K562 (cell line): ENCODE measurements around the gene UGT2B28. TPM values are rescaled to one million over a fixed set of nuclear protein-coding genes. Genes with fewer than 3 reads are reported as not detected.

Experiments
- ATAC-seq: fragments of 200-7000 bp; cut with Tn5 transposase; 3 replicates; pipeline ENCODE4 v1.9.1; 2020; ENCODE audit warnings: moderate library complexity
- BruUV-seq: library from RNA; stranded (reverse); fragments of 400-500 nt; replicated peaks from 2 replicates; lab custom pipeline; 2021; lab: Mats Ljungman, UMichigan
- CTCF ChIA-PET: fragments of 300-600 bp; formaldehyde crosslinking; extraction: SDS; loops from one replicate; lab custom pipeline; 2021; ENCODE audit warnings: low intra/inter-chr PET ratio; lab: Yijun Ruan, JAX
- POLR2A ChIA-PET: fragments of 300-600, 350-650 bp; sonication (Branson Sonifier 250); formaldehyde crosslinking; extraction: SDS; loops from one replicate; lab custom pipeline; 2021; ENCODE audit warnings: antibody characterized with exemption, inconsistent platforms; lab: Yijun Ruan, JAX
- DNase-seq, 4 experiments: peaks; one replicate each; pipeline versions ENCODE4 v3.0.0 to v3.0.0-alpha.2; 2011 to 2018; ENCODE audit warnings: low spot score in 3 of 4, mixed read lengths in 3 of 4; ENCODE audit errors: extremely low read depth in 1 of 4
- FAIRE-seq: peaks from 2 replicates; lab custom pipeline; 2011; peaks lifted over from hg19 to GRCh38; lab: Jason Lieb, UNC
- H2AFZ ChIP-seq: 2 replicates; pipeline ENCODE4 v1.6.0; 2011; ENCODE audit warnings: low read depth, low read length, control low read depth, inconsistent platforms
- H3K27ac ChIP-seq: fragments of 200-600 bp; 3 replicates; pipeline ENCODE4 v1.8.0; 2011; ENCODE audit warnings: low read depth, mild to moderate bottlenecking, control low read depth, inconsistent platforms, low read length, moderate library complexity, mixed read lengths; ENCODE audit errors: extremely low read depth
- H3K27me3 ChIP-seq, 2 experiments: fragments of 300-600 bp in 1 of 2; 2 replicates in 1 of 2; 3 replicates in 1 of 2; pipeline versions ENCODE4 v1.6.0 to v1.8.0; 2011; ENCODE audit warnings: inconsistent platforms in 2 of 2, low read length in 2 of 2, mild to moderate bottlenecking in 1 of 2, mixed read lengths in 1 of 2, moderate library complexity in 1 of 2; ENCODE audit not compliant: control insufficient read depth in 2 of 2, insufficient read depth in 2 of 2
- H3K36me3 ChIP-seq: fragments of 300-600 bp; 3 replicates; pipeline ENCODE4 v1.8.0; 2011; ENCODE audit warnings: mild to moderate bottlenecking, low read length, inconsistent platforms; ENCODE audit not compliant: control insufficient read depth, insufficient read depth
- H3K4me1 ChIP-seq, 2 experiments: fragments of 200-600 bp in 1 of 2; replicated peaks in 1 of 2; 2 replicates in 1 of 2; 3 replicates in 1 of 2; pipeline versions ENCODE4 v1.5.1 to v1.8.0; 2011; ENCODE audit warnings: inconsistent platforms in 2 of 2, low read length in 2 of 2, mild to moderate bottlenecking in 1 of 2, mixed read lengths in 1 of 2, moderate library complexity in 1 of 2; ENCODE audit not compliant: control insufficient read depth in 2 of 2, insufficient read depth in 2 of 2
- H3K4me2 ChIP-seq: 2 replicates; pipeline ENCODE4 v1.6.1; 2011; ENCODE audit warnings: low read length, control low read depth, inconsistent platforms, mixed read lengths; ENCODE audit not compliant: insufficient read depth
- H3K4me3 ChIP-seq: fragments of 200-600 bp; sonication (generic), shearing (Covaris generic); 2 replicates; pipeline ENCODE4 v1.5.1; 2016; ENCODE audit warnings: control low read depth, inconsistent platforms
- H3K79me2 ChIP-seq: fragments of 200-600 bp; 3 replicates; pipeline ENCODE4 v1.8.0; 2011; ENCODE audit warnings: low read length, inconsistent platforms; ENCODE audit not compliant: control insufficient read depth, insufficient read depth
- H3K9ac ChIP-seq, 2 experiments: 2 replicates each; pipeline versions ENCODE4 v1.6.0 to v1.6.1; 2011; ENCODE audit warnings: low read depth in 2 of 2, low read length in 2 of 2, control low read depth in 1 of 2, inconsistent platforms in 1 of 2, mild to moderate bottlenecking in 1 of 2, mixed read lengths in 1 of 2; ENCODE audit not compliant: insufficient read depth in 1 of 2
- H3K9me1 ChIP-seq: one replicate; pipeline ENCODE4 v1.6.0; 2011; ENCODE audit warnings: inconsistent platforms, mild to moderate bottlenecking, low read length, moderate library complexity; ENCODE audit not compliant: control insufficient read depth, insufficient read depth
- H3K9me3 ChIP-seq: replicated peaks from 2 replicates; pipeline ENCODE4 v1.5.1; 2011; ENCODE audit warnings: low read depth, low read length, inconsistent platforms; ENCODE audit not compliant: control insufficient read depth, insufficient read depth
- H4K20me1 ChIP-seq: replicated peaks from 2 replicates; pipeline ENCODE4 v1.6.1; 2011; ENCODE audit warnings: low read length, inconsistent platforms, mixed read lengths; ENCODE audit not compliant: control insufficient read depth, insufficient read depth
- ESRRA ChIP-seq: fragments of 450-650 bp; IDR thresholded peaks from 2 replicates; pipeline ENCODE4 v1.6.1; 2014; ENCODE audit warnings: low read depth, mild to moderate bottlenecking, moderate library complexity, borderline replicate concordance
- ESRRB ChIP-seq: fragments of 250-450 bp; sonication (Bioruptor Pico); IDR thresholded peaks from 2 replicates; pipeline ENCODE4 v1.5.0; 2020; ENCODE audit warnings: mild to moderate bottlenecking, moderate library complexity, borderline replicate concordance
- PRMT5 ChIP-seq: sonication (generic); formaldehyde crosslinking; IDR thresholded peaks from 2 replicates; pipeline ENCODE4 v1.5.0; 2020; ENCODE audit warnings: missing genetic modification reagents
- RCOR1 ChIP-seq, 2 experiments: IDR thresholded peaks; 2 replicates each; pipeline ENCODE4 v1.6.1; 2012; ENCODE audit warnings: low read depth in 2 of 2, low read length in 2 of 2, borderline replicate concordance in 1 of 2, improper control_type of control experiment in 1 of 2
- SP2 ChIP-seq: IDR thresholded peaks from 2 replicates; pipeline ENCODE4 v1.6.1; 2011; ENCODE audit warnings: mild to moderate bottlenecking, low read depth, low read length, moderate library complexity; ENCODE audit not compliant: poor library complexity, severe bottlenecking; ENCODE audit errors: extremely low read depth
- TRIM28 ChIP-seq: fragments of 450-650 bp; IDR thresholded peaks from 2 replicates; pipeline ENCODE4 v1.6.1; 2017
- WGBS: fragments of 100-300 bp; shearing (Covaris generic); methylation state at CpG from one replicate; pipeline ENCODE4 v1.1.6; 2016; ENCODE audit warnings: low coverage, mixed read lengths; ENCODE audit not compliant: insufficient coverage; ENCODE audit errors: missing lambda C conversion rate; 5-methylcytosine and 5-hydroxymethylcytosine counted together
- in situ Hi-C: fragments of 300-500 bp; cut with MboI; formaldehyde crosslinking; loops from 4 replicates; pipeline ENCODE4 v1.15.0; 2018; ENCODE audit warnings: inconsistent platforms, mixed read lengths
- intact Hi-C: fragments of 100-400 bp; cut with micrococcal nuclease; formaldehyde crosslinking; loops from 2 replicates; pipeline ENCODE4 v1.14.2; 2022
- polyA plus RNA-seq, 8 experiments: library from polyadenylated mRNA; depleted of rRNA in 4 of 8; stranded (reverse) in 5 of 8; unstranded in 3 of 8; fragments of >200 nt; fragmentation: Nextera tagmentation in 2 of 8; fragmentation: Illumina TruSeq in 1 of 8; extraction: Ambion mirVana in 2 of 8; extraction: Trizol in 1 of 8; gene quantifications; 2 replicates each; pipeline versions ENCODE4 v1.2.1 to v1.2.3, GENCODE V29; 2011 to 2014; ENCODE audit warnings: inconsistent platforms in 1 of 8, missing spikeins in 1 of 8
- total RNA-seq, 7 experiments: library from RNA; depleted of rRNA in 6 of 7; stranded (reverse); fragments of >200 nt in 6 of 7; fragmentation: Illumina TruSeq in 2 of 7; extraction: Trizol in 2 of 7; gene quantifications; 2 replicates each; pipeline versions ENCODE4 v1.2.1 to v1.2.3, GENCODE V29; 2011 to 2021; ENCODE audit warnings: low replicate concordance in 1 of 7

UGT2B28 gene
- total and polyA plus RNA-seq, 9 of the 15 experiments (the other 6 are each of a cell fraction or from before 2014, with no cell fraction given): not detected

- H3K4me2 ChIP-seq: no peak overlapping the region
- H3K27me3 ChIP-seq: no peaks in the 10 kb centered on the region
- intact Hi-C loops (no loop called here), in situ Hi-C loops (no loop called here)
- no peak for TF ChIP-seq ESRRB
- TF ChIP-seq TRIM28: no peak
- no peak for TF ChIP-seq RCOR1 (IDR thresholded peaks at IDR 0.05; ENCODE audit: borderline replicate concordance in 1 of 2, low read depth in 2 of 2, low read length in 2 of 2)
- no peak for TF ChIP-seq PRMT5 (CRISPR knock-in tag)
- no peak for TF ChIP-seq SP2
- TF ChIP-seq ESRRA: no peak
- no peaks in the 10 kb centered on the region for H3K9me1 ChIP-seq
- WGBS: 14% methylated on average over 2 of the region's 2 CpGs
- no peak overlapping the region for H3K27ac ChIP-seq
- no peak overlapping the region for H3K4me3 ChIP-seq
- H3K9ac ChIP-seq: no peak overlapping the region
- POLR2A ChIA-PET: no interaction called here
- no peaks in the 10 kb centered on the region for H3K9me3 ChIP-seq
- ATAC-seq: no peak
- no peak for FAIRE-seq
- no peaks in the 10 kb centered on the region for H3K79me2 ChIP-seq
- CTCF ChIA-PET: no interaction called here
- H4K20me1 ChIP-seq: no peaks in the 10 kb centered on the region
- H3K4me1 ChIP-seq: no peaks in the 10 kb centered on the region
- BruUV-seq: no TSS peak
- no peaks in the 10 kb centered on the region for H3K36me3 ChIP-seq
- no peak for DNase-seq
- no peak overlapping the region for H2AFZ ChIP-seq
Observed at GRCh38 chr4:69323284-69323683, 43.0 kb downstream of the UGT2B28 start.
